ENCODE results near the gene TCP11. TPM values are rescaled to one million over a fixed set of nuclear protein-coding genes. Genes with fewer than 3 reads are reported as not detected.

Gene TCP11
- total RNA-seq, 2 experiments from 2014 or later: not detected

GRCh38 chr6:35086282-35086632 is 54.9 kb downstream of the TCP11 start:
- POLR2A ChIA-PET: no interaction called here
- CTCF ChIA-PET: no interaction called here

DNA sequence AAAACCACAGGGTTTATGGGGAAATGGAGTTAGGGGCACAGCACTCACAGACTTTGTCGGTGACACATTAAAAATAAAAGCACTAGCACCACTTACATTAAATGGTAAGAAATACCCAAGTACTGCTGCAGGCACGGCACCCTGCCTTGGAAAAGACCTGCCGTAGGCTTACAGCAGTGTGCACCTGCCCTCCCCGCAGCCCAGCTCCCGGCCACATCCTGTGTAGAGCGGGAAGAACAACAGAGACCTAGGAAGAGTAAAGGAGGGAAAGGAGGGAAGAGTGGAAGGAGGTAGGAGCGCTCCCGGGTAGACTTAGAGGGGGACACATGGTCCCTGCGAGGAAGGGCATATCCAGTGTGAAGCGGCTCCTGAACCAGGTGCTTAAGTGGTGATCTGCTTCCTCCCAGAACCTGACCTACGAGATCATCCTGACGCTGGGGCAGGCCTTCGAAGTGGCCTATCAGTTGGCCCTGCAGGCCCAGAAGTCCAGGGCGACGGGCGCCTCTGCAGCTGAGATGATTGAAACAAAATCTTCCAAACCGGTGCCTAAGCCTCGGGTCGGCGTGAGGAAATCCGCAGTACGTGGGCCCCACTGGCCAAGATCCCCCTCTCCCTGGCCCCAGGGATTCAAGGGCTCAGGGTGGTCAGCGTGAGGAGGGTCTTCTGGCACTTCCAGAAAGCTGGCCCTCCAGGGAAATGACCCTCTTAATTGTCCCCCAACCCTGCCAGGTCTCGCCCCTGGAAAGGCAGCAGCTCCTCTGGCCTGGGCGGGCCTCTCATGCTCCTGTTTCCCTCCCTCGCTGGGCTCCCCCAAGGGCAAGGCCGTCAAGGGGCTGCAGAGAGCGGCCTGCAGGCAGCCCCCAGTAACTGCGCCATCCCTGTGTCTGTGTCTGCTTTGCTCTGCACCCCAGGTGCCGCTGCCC is 55.5 kb downstream of the TCP11 start:
- POLR2A ChIA-PET: no interaction called here
- CTCF ChIA-PET: interaction anchor here (0.5 kb wide), 1 partner anchor 728 kb away, joined by 3 read pairs; no protein-coding TSS in a partner anchor

GRCh38 chr6:35084511-35085203 is 56.5 kb downstream of the TCP11 start:
- CTCF ChIA-PET: no interaction called here
- POLR2A ChIA-PET: no interaction called here

DNA sequence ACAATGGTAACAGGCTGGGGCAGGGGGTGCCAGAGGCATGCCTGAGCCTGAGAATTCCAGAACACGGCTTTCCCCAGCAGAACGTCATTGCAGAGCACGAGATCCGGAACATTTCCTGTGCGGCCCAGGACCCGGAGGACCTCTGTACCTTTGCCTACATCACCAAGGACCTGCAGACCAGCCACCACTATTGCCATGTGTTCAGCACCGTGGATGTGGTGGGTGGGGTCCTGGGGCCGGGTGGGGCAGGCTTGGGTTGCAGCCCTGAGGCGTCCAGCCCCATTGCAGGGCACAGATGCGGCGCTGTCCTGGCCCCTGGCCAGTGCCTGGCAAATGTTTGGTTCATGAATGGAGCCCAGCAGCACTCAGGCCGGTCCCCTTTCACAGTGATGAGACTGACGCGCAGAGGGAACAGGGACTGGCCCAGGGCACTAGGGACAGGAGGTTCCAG is 57.1 kb downstream of the TCP11 start:
- POLR2A ChIA-PET: no interaction called here
- CTCF ChIA-PET: no interaction called here

DNA sequence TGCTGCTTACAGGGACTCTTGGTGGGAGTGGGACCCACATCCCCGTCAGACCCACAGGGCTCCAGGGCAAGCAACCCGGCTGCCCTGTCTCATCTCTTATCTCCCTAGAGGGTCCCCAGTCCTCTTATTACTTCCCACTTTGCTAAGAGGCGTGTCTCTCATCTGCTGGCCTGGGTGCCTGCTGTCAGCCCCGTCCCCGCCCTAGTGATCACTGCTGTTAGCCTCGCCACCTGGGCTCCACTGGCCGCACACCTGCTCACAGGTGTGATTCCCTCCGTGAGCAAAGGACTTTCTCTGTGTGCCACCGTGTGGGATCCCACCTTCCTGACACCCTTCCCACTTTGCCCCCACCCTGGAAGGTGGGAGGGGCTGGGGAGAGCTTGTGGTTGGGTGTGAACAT is 57.6 kb downstream of the TCP11 start:
- CTCF ChIA-PET: no interaction called here
- POLR2A ChIA-PET: no interaction called here

GRCh38 chr6:35082733-35083403 is 58.3 kb downstream of the TCP11 start:
- POLR2A ChIA-PET: interaction anchor here (0.6 kb wide), 1 partner anchor 280 kb away, joined by 3 read pairs; no protein-coding TSS in a partner anchor
- CTCF ChIA-PET: no interaction called here

DNA sequence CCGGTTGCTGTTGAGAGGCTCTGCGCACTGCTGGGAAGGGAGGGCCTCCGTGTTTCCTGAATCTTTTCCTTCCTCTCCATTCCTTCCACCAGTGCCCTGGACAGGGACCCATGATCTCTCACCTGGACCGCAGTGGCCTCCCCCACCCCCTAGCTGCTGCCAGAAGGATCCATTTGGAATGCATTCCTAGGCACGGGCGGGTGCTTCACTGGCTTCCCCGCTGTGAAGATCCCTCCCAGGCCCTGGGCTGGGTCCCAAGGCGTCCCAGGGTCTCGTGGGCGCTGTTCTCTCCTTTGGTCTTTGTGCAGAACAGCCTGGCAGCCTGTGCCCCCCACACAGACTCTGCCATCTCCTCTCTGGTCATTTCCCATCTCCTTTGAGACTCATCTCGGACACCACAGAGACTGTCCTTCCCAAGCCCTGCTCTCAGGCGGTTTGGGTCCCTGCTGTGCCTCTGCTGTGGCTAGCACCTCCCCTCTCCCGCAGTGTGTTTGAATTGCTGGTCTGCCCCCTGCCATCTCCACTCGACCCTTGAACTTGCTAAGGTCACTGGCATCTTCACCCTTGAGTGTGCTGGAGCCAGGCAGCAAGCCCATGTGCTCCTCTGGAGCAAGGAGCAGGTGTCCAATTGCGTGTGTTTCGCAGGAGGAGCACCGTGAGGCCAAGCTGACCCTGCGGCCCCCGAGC is 59.0 kb downstream of the TCP11 start:
- ChIA-PET CTCF (no interaction called here), POLR2A (interaction anchor here (0.6 kb wide), 1 partner anchor 280 kb away, joined by 3 read pairs; no protein-coding TSS in a partner anchor)

GRCh38 chr6:35081426-35081851 is 59.7 kb downstream of the TCP11 start:
- ChIA-PET POLR2A (no interaction called here), CTCF (no interaction called here)

DNA sequence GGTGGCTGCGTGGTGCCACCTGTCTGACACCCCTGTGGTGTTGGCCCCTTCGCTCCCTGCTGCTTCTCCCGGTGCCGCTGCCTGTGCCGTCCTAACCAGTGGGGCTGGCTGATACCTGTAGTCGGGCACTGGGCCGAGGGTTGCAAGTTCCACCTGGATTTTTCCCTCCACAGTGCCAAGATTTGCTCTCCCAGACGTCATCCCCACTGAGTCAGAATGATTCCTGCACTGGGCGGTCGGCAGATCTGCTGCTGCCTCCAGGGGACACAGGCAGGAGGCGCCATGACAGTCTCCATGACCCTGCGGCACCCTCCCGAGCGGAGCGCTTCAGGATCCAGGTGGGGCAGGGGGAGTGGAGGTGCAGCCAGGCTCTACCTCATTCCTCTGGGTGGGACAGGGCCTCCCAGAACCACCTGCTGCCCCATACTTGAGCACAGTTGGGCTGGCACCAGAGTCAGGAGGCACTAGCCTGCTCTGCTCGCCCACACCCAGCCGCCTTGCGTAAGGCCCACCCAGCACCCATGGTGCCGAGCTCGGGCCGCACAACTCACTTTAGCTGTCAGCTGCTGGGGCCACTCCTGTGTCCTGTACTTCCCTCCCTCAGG is 60.2 kb downstream of the TCP11 start:
- ChIA-PET CTCF (no interaction called here), POLR2A (no interaction called here)

- ChIA-PET POLR2A (no interaction called here), CTCF (no interaction called here)
Measured at GRCh38 chr6:35080016-35080680, 61.0 kb downstream of the TCP11 start.

GRCh38 chr6:35079311-35080000 is 61.7 kb downstream of the TCP11 start:
- POLR2A ChIA-PET: no interaction called here
- CTCF ChIA-PET: interaction anchor here (1.0 kb wide), 1 partner anchor 126 kb away, joined by 3 read pairs; no protein-coding TSS in a partner anchor

DNA sequence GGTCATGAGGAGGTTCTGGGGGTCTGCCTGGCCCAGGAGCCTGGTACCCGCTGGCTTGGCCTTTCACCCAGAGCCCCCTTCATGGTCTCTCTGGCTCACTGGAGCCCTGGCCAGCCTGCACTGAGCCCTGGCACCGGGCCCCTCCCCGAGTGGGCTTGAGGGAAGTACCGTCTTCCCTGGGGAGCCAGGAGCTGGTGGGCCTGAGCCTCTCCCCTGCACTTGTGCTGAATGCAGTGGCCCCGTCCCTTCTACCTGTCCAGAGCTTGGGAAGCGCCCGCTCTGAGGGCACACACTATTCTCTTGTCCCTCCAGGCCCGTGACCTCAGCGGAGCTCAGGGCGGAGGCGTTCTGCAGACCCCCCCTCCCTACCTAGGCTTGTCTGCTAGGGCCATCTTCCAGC is 62.2 kb downstream of the TCP11 start:
- CTCF ChIA-PET: interaction anchor here (1.0 kb wide), 1 partner anchor 126 kb away, joined by 3 read pairs; no protein-coding TSS in a partner anchor

GRCh38 chr6:35078226-35078850 is 62.8 kb downstream of the TCP11 start:
- CTCF ChIA-PET: interaction anchor here (1.0 kb wide), 1 partner anchor 127 kb away, joined by 3 read pairs; no protein-coding TSS in a partner anchor
- POLR2A ChIA-PET: interaction anchor here (0.5 kb wide), 1 partner anchor 17 kb away, joined by 3 read pairs; no protein-coding TSS in a partner anchor

More for the DNA sequence above, 62.2 kb downstream of the TCP11 start:
- POLR2A ChIA-PET: interaction anchor here (0.5 kb wide), 1 partner anchor 17 kb away, joined by 3 read pairs; no protein-coding TSS in a partner anchor

DNA sequence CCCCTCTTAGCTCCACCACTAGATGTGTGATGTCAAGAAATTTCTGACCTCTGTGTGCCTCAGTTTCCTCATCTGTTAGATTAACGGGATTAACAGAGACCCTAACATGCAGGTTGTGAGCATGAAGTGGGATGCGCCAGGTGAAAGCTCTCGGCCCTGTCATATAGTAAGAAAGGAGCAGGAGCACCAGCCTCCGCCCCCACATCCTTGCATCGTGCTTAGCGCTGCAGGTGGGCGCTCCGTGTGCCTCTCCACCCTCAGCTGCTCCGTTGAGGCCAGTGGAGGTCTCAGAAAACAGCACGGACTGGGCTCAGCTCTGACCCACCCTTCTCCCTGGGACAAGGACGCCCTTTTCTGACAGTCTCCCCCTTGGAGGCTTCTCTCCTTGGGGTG is 63.4 kb downstream of the TCP11 start:
- ChIA-PET POLR2A (no interaction called here), CTCF (no interaction called here)

DNA sequence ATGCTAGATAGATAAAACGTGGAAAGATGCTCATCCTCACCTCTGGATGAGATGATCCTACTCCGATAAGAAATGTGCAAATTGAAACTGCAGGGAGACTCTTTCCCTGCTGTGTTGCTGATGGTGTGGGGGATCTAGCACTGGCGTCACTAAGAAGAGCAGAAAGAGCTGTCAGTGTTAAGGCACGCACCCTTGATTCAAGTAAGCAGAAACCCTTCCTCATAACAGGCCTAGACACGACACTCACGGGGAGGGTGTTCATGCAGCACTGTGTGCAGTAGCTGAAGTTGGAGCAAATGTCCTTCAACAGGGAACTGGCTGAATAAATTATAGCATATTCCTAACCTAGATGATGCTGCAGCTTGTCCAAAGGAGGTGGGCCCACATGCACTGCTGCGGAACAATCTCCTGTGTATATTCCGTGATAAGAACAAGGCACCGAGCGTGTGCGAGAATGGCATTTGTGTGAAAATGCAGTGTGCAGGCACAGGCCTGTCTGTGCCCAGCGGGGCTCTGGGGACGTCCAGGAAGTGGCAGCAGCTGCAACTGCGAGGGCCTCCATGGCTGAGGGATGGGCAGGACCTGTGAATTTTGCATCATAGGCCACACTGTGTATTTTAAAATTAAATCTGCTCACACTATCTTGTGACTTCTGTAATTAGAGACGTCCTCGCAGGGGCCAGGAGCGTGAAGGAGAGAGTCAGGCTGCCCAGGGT is 64.0 kb downstream of the TCP11 start:
- POLR2A ChIA-PET: no interaction called here
- CTCF ChIA-PET: no interaction called here

DNA sequence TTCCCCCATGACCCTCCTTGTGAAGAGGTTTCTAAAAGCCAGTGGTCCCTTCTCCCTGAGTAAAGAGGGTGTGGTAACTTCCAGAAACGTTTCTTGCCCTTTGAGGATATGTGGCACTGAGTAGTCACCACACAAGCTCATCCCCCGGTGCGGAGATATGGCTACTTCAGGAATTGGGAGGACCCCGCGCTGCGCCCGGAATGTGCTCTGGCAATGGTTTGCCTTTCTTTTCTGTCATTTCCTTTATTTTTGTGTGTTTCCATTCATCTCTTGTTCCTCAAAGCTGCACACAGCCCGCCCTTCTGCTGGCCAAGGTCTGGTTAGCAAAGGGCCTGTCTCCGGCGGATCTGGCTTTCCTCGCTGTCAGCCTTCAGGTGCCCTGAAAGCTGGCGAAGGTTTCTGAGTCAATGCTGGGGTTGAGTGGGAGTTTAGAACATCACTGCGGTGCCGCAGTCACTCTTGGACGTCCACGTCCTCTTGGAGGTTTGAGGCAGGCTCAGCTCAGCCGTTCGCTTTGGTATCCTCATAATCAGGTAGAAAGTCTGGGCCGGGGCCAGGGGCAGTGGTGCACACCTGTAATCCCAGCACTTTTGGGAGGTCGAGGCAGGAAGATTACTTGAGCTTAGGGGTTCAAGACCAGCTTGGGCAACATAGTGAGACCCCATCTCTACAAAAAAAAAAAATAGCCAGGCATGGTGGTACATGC is 67.2 kb downstream of the TCP11 start:
- ChIA-PET CTCF (interaction anchor here (1.3 to 1.4 kb wide), 2 partner anchors 87 to 167 kb away, joined by 3 to 4 read pairs; no protein-coding TSS in a partner anchor), POLR2A (no interaction called here)
